GM18867 (cell line): ENCODE data around the gene GABBR2.

Experiments used
- ATAC-seq: cut with Tn5 transposase; IDR thresholded peaks from one replicate; pipeline ENCODE4 v1.9.1; 2021; ENCODE audit warnings: mild to moderate bottlenecking, moderate library complexity; ENCODE audit not compliant: unreplicated experiment

The GABBR2 gene

DNA sequence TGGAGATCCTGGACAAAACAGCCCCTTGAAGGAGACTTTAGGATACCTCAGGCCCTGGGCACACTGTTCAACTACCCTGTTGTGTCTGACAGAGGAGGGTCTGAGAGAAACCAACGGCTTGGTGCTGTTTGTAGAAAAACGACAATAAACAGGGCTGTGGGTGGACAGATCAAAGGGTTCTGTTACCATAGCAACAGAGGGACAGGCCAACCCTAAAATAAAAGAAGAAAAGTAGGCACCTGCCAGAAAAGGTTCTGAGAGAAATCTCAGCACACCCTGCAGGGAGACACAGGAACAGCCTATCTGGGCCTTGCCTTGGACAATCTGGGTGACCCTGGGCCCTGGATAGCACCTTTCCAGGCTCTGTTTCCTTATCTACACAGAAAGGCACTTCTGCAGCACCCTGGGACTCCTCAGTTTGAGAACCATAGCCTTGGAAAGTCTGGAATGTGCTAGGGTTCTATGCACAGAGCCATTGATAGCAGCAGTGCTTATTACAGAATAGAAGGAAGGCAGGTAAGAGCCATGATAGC, 348.5 kb downstream of the GABBR2 start:
- no peak for ATAC-seq

DNA sequence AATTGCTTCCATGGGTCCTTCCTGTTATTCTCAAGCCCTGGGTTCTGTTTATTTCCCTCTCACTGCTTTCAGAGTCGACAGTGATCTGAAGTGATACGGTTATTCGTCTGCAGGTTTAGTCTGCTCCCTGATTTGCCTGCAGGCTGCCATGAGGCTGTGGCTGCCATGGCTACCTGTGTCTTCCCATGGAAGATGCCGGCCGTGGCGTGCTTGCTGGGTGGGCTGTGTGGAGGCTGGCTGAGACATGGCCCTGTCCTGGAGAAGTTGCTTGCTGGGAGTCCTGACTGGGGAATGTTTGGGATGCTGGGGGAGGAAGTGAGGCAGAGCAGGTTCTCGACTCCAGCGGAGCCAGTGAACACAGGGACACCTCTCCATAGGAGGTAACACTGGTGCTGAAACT, 349.2 kb downstream of the GABBR2 start:
- no peak for ATAC-seq

DNA sequence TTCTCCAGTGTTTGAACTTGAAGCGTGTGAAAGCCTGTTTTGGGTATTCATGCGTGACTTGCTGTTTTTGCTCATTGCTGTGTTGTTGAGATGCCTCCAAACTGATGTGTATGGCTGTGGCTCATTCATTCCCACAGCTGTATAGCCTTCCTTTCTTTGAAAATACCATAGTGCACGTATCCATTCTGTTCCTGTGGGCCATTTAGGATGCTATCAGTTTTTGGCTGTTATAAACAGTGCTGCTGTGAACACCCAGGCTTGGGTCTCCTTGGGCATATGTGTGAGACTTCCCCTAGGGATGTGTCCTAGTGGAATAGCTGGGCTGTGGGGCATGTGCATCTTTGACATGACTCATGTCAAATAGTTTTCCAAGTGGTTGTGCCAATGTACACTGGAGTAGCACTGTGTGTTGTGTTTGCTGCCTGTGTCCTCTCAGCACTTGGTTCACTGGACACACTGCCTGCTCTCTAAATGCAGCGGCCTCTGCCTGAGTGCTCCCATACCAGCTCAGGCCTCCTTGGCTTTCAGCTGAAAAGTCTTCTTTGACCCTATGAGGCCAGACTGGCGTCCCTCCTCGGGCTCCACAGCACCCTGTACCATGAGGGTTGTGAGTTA, 350.7 kb downstream of the GABBR2 start:
- no peak for ATAC-seq

DNA sequence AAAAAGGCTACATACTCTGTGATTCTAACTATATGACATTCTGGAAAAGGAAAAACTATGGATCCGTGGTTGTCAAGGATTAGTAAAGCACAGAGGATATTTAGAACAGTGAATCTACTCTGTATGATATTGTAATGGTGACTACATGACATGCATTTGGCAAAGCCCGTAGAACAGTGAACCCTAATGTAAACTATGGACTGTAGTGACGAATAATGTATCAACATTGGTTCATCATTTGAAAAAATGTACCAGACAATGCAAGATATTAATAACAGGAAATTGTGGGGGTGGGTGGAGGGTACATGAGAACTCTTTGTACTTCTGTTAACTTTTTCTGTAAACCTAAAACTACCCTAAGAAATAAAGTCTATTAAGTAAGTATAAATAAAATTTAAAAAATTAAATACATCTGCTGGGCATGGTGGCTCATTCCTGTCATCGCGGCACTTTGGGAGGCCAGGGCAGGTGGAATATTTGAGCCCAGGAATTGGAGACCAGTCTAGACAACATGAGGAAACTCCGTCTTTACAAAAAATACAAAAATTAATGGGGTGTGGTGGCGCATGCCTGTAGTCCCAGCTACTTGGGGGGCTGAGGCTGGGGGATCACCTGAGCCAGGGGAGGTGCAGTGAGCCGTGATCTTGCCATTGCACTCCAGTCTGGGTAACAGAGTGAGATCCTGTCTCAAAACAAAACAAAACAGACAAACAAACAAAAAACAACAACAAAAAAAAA, 351.6 kb downstream of the GABBR2 start:
- no peak for ATAC-seq

DNA sequence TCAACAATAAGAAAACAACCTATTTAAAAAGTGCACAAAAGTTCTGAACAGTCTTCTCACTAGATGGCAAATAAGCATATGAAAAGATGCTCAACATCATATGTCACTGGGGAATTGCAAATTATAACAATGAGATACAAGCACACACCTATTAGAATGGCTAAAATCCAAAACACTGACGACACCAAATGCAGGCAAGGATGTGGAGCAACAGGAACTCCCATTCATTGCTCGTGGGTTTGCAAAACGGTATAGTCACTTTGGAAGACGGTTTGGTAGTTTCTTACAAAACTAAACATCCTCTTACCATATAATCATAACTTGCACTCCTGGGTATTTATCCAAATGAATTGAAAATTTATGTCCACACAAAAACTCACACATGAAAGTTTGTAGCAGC, 352.4 kb downstream of the GABBR2 start:
- no peak for ATAC-seq

DNA sequence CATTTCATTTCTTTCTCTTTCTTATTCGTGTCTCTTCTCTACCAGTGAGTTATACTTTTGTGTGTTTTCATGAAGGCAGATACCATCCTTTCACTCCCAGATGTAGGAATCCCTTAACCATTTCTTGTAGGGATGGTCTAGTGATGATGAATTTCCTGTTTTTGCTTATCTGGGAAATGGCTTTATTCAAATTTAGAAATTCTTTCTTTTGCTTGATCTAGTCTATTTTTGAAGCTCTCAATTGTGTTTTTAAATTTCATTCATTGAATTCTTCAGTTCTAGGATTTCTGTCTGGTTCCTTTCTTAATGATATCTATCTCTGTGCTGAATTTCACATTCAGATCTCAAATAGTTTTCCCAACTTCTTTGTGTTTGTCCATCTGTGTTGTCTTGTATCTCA, 357.4 kb downstream of the GABBR2 start:
- no peak for ATAC-seq

DNA sequence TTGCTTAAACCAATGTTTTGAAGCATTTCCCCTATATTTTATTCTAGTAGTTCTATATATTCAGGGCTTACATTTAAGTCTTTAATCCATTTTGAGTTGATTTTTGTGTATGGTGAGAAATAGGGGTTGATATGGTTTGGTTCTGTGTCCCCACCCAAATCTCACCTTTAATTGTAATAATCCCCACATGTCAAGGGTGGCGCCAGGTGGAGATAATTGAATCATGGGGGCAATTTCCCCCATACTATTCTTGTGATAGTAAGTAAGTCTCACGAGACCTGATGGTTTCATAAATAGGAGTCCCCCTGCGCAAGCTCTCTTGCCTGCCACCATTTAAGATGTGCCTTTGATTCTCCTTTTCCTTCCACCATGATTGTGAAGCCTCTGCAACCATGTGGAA, 361.1 kb downstream of the GABBR2 start:
- no peak for ATAC-seq

DNA sequence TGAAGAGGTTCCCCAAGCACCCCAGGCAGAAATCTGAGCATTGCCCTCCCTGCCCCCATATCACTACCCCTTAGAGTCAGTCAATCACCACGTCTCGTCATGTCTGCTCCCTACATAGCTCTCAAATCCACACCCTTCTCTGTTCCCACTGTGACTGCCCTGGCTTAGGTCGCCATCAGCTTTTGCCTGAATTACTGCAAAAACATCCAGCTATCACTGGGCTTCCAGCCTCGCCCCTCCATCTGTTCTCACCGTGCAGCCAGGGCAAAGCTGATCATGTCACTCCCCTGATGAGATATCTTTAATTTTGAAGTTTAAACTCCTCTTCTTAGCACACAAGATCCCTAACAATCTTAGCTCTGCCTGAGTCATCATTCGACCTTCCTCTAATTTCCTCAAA, 363.7 kb downstream of the GABBR2 start:
- ATAC-seq = no peak

DNA sequence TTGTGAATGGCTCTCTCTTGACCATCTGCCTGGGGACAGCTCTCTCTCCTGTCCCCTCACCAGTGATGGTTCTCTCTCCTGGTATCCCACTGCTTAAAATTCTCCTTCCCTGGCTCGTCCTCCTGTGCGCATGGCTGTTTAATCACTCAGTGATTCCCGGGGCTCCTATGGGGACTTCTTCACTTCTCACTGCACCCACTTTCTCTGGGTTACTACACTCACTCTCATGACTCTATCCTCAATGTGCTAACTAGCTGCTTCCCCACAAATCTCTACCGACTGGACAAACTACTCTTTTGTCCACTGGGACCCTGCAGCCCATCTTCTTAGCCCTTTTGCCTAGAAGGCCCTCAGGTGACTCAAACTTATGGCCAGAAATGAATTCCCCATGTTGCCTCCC, 364.2 kb downstream of the GABBR2 start:
- no peak for ATAC-seq

DNA sequence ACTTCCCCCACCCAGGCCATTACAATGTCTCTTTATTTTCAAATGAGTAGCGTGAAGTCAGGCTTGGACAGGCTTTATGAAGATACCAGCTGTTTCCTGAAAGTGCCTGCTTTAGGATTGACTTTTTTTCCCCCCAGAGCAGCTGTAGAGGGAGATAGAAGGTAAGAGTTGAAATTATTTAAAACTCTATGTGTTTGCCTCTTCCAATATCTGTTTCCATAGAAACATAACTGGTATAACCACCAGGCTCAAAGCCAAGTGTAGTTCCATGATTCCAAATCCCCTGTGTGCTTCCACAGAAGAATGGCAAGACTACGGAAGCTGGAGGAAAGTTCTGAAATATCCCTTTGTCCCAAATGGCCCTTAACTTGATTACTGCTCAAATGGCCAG, 365.9 kb downstream of the GABBR2 start:
- no peak for ATAC-seq

DNA sequence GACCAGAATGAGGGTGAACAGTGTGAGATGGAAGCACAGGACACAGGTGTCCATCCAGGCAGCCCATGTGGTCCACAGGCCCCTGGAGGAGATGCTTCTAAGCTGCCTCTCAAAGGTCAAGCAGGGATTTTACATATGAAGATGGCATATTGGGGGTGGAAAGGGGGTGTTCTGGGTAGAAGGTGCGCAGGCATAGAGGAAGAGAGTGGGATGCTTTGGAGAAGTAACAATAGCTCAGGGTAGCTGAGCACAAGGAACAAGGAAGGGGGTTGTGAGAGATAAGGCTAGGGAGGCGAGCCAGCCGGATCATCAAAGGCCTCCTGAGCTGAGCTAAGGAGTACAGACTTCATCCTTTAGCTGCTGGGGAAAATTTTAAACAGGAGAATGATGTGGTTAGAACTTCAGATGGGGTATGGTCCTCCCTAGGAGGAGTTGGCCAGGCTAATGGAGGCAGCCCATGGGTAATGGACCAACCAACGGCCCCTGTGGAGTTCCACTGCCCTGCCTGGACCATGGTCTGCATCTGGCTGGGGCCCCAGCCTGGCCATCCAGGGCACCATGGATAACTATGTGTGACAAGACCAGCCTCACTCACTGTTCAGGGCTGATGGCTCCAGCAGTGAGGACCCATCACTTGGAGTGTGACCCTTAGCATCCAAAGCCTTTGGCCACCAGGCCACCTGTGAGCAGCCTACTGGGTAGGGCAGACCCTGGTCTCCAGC, 366.5 kb downstream of the GABBR2 start:
- ATAC-seq = no peak

DNA sequence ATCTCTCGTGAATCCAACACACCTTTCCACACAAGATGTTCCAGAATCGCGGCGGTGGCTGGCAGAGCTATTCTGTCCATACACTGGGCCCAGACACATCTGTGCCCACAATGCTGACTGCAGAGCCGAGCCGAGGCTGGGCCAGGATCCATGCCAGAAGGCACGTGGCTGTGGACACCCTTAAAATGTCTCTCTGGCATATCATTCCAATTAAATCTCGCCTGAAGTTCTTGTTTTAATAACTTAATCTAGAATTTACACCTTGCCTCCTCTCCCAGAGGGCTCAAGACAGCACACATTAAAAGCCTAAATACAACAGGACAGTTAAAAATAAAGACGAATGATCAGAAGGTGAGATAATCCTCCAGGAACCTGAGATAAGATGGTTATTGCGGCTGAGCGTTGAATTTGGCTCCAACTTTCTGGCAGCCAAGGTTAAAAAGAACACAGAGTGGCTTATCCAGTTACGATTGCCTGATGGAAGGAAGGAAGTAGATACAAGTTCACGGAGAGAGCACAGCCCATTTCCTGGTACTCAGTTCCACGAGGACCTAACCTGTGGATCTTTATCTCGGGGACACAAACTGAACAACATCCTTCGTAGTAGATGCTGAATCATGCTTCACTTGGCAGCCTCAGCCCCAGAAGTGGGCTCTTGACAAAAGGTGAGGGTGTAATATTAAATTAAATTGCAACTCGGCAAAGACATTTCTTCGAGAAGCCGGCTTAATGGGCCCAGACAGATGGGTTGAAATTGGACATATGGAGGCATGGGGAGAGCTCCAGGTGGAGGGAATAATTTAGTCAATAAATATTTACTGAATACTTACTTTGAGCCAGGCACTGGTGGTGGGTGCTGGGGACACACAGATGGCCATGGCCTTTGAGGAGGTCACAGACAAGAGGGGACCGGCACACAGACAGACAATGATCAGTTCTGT, 367.3 kb downstream of the GABBR2 start:
- no peak for ATAC-seq

DNA sequence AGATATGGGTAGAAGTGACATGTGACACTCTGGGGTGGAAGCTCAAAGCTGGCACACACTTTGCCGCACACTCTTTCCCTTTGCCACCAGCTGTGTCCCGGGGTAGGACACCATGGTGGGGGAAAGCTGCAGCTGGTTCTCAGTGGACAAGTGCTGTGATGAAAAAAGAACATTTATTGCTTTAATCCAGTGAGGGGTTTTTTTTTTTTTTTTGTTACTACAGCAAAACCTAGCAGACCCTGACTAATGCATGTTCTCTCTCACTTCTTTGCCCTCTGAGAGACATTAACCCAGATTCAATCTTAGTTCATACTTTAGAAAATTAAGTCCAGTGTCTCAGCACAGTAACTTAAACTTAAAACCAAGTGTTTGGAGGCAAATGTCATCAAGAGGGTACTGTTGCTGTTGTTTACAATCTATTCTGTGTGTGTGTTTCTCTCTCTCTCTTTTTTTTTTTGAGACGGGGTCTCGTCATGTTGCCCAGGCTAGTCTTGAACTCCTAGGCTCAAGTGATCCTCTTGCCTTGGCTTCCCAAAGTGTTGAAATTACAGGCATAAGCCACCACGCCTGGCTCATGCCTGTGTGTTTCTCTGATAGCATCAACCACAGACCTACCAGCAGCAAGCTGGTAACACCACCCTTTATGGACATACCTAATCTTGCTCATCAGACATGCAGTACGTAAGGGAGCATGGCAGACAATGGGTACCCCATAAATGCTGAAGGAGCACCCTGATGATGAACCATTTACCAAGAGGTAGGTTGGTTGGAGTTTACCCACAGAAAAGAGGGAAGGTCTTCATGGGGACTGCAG, 368.5 kb downstream of the GABBR2 start:
- no peak for ATAC-seq

DNA sequence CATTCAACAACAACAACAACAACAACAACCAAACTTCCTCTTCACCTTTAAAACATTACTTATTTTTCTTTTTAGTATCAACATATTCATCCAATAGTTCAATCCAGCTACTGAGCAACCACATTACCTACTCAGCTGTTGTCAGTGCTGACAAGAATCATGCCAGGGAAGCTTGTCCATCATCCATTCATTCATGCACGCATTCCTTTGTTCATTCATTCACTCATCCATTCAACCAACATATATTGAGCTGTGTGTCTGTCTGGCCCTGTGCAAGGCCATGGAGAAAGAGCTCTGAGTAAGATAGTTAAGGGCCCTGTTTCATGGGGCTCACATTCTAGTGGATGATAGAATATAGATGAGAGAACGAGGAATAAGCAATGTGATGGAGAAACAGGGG, 373.1 kb downstream of the GABBR2 start:
- ATAC-seq = no peak

DNA sequence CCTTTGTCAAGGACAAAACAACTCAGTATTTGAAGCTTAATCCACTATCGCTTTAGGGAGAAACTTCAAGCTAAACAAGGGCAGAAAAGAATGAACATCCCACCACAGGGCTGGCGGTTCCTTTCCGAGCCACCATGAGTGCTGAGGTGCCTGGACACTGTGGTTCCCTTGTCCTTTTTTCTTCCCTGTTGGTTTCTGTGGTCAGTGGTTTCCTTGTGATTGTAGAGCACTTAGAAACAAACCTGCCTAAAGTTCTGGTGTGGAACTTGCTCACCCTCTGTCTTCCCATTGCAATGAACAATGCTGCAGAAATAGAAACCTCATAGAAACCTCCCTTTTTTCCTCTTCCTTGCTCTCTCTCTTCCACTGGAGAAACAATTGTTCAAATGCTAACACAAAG, 373.9 kb downstream of the GABBR2 start:
- no peak for ATAC-seq

DNA sequence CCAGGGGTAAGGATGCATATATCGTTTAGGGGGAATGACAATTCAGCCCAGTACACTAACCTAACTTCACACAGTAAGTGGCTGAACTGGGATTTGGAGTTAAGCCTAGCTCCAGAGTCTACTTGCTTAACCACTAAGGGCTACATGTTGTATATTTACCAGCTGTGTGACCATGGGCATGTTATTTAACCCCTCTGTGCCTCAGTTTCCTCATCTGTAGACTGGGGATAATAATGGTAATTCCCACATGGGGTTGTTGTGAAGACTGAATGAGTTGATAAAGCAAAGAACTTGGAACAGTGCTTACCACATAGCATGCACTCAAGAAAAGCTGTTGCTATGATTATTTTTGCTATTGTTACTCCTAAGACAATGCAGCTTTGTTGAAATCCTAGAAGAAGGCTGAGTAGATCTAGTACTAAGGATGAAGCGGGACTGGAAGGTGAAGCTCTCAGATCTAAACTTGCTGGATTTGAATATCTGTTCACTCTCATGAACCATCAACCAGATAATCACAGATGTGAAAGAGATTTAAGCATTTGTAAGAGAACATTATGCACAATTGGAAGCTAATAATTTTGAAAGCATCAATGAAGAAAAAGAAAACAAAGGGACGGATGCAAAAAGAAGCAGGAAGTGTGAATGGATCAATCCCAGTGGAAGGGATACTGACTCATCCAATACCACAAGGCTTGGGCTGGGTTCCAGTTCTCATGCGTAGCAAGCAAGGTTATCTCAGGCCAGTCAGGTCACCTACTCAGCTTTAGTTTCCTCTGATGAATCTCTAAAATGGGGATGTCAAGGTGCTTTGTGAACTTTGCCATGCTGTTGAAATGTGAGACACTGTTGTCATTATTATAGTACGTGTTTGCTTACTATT, 374.8 kb downstream of the GABBR2 start:
- no peak for ATAC-seq

DNA sequence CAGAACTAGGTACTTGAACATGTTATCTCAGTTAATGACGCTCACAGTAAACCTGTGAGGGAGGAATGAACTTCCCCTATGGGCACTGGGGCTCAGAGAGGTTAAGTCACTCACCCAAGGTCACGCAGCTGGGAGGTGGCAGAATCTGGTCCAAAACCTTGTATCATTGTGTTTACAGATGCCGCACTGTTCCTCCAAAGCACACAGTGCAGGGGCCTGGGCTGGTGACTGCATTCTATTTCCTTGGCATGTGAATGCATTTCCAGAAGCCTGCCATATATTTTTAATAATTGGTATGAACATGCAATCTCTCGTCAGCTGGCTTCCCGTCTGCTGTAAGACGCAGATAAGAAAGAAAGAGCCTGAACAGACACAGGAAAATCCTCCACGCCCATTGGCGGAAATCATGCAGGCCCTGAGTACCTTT, 376.3 kb downstream of the GABBR2 start:
- no peak for ATAC-seq

DNA sequence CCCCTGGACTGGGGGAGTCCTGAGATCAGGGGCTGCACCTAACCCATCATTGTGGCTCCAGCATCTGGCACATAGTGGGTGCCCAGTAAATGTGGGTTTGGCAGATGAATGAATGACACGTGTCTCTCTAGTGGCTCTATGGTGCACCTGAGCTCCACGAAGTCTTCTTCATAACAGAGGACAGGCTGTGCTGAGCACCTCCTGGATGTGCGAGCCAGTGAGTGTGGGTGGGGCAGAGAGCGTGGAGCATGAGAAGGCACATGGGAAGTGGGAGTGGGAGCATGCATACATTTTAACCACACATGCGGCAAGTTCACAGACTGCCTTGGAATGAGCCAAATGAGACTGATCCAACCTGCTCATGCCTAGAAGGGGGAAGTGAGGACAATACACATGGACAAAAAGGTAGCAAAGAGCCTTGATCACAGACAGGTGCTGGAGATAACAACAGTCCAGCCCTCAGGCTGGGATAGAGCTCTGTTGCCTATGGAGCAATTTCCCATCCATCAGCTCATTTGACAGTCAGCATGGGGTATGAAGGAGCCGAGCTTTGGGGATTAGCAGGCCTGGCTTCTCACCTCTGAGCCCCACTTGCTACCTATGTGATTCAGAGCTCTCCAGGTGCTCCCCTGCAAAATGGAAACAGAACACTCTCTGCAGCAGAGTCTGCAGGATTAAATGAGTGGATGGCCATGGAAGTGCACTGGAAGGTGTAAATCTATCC, 377.0 kb downstream of the GABBR2 start:
- ATAC-seq = no peak
